NCI-H1694 treated with DMSO at 0.1 percent for 48 hours (cell line): ENCODE data around the gene INSYN1.
A peak's percentile ranks its signal among the peaks of the same experiment; 100 is the strongest.
"Not testable (repeated sequence)": the region's sequence is repeated elsewhere in the genome, so short reads cannot be mapped to it uniquely, and the experiment has no call there.

Experiments used
- DNase-seq: peaks from one replicate; lab custom pipeline; 2025; lab: John Stamatoyannopoulos, UW

INSYN1 gene

DNA sequence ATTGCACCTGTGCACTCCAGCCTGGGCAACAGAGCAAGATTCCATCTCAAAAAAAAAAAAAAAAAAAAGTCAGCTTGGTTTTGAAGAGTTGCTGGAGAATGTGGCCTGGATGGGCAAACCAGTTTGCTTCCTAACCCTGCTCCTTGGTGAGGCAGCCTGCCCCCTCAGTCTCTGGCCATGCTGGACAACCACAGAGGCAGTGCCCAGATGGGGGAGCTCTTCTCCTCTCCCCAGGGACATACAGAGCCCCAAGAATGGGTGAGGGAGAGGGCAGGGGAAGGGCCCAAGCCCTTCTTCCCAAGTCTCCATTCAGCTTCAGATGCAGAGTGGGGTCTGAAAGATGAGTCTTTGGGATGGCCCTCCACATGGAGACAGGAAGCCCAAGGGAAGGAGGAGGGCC lies 41.0 kb downstream of the INSYN1 start:
- no peak for DNase-seq

- DNase-seq = no peak
Measured at GRCh38 chr15:73711526-73711925, 41.6 kb downstream of the INSYN1 start.

DNA sequence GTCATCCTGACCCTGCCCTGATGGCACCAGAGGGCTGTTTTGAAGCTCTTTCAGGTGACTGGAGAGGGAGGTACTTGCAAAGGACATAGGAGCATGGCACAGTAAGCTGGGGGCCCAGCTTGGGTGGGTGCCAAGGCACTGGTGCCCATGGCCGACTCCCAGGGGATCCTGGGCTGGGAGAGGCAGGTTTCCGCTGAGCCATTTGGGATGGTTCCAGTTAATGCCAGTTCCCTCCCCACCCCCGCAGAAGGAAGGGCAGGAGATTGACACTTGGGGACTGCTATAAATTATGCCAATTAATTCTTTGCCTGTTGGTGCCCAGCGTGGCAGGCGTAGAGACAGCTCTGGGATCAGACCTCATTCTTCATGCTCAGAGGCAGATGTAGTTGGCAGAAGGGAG lies 42.8 kb downstream of the INSYN1 start:
- peak; percentile 1 for DNase-seq

- DNase-seq = no peak
Measured at GRCh38 chr15:73709686-73710085, 43.5 kb downstream of the INSYN1 start.

DNA sequence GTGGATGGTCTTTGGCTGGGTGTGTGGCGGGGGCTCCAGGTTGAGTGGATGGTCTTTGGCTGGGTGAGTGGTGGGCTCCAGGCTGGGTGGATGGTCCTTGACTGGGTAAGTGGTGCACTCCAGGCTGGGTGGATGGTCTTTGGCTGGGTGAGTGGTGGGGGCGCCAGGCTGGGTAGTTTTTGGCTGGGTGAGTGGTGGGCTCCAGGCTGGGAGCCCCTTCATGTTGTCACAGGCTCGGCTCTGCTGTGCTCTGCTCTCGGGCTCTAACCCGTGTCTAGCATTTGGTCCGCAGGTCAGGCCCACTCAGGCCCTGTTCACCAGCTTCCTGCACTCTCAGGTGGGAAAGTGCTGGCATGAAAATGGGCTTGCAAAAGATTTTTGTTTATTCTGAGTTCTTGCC lies 43.9 kb downstream of the INSYN1 start:
- no peak for DNase-seq

DNA sequence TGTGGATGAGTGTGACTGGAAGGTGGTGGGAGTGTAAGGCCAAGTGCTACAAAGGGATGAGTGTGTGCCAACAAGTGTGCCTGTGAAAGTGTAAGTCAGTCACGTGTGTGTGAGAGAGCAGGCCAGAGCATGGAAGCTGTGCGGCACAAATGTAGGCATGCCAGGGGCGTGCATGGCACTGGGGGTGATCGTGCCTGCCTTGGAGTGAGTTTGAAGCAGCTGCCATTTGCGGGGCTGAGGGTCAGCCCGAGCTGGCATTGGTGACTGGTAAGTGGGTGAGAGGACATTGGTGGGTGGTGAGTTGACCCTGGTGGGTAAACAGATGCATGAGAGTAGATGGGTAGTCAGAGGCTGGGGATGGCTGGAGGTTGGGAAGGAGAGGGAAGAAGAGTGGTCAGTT lies 44.5 kb downstream of the INSYN1 start:
- DNase-seq = no peak

DNA sequence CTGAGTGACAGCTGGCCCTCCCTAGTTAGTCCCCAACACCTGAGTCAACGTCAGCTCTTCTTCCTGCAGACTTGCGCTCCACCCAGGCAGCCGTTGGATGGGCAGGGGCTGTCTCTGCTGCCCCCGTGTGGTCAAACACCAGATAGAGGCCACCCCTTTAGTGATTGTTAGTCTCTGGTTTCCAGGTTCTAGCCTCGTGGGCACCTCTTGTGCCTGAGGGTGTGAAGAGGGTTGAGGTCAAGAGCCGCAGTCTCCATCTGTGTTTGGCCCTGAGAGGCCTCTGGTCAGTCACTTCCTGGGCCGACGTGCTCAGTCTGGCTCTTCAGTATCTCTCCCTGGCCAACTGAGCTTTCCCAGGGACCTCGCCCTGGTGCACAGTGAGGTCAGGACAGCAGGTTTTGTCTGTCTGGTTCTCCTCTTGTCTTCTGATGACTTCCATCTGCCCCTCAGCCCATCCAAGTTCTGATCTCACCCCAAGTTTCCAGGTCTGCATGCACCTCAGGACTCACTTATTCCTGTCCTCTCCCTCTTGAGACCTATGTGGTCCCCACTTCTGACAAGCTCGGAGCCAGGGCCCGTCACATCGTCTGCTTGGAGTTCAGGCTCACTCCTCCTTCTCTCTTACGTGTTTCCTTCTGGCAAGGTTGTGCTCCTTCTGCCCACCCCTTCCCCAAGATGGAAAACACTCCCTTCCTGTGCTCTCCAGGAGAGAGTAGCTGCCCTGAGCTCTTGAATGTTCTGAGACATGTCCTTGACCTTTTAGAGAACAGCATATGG lies 48.1 kb downstream of the INSYN1 start:
- peak; percentile 44 for DNase-seq

GRCh38 chr15:73704142-73704868 lies 48.8 kb downstream of the INSYN1 start:
- not testable (repeated sequence) for DNase-seq

GRCh38 chr15:73703601-73704000 lies 49.5 kb downstream of the INSYN1 start:
- peak; percentile 1 for DNase-seq

- not testable (repeated sequence) for DNase-seq
Measured at GRCh38 chr15:73702311-73703239, 50.6 kb downstream of the INSYN1 start.

GRCh38 chr15:73700041-73700842 lies 52.9 kb downstream of the INSYN1 start:
- peak; percentile 65 for DNase-seq

DNA sequence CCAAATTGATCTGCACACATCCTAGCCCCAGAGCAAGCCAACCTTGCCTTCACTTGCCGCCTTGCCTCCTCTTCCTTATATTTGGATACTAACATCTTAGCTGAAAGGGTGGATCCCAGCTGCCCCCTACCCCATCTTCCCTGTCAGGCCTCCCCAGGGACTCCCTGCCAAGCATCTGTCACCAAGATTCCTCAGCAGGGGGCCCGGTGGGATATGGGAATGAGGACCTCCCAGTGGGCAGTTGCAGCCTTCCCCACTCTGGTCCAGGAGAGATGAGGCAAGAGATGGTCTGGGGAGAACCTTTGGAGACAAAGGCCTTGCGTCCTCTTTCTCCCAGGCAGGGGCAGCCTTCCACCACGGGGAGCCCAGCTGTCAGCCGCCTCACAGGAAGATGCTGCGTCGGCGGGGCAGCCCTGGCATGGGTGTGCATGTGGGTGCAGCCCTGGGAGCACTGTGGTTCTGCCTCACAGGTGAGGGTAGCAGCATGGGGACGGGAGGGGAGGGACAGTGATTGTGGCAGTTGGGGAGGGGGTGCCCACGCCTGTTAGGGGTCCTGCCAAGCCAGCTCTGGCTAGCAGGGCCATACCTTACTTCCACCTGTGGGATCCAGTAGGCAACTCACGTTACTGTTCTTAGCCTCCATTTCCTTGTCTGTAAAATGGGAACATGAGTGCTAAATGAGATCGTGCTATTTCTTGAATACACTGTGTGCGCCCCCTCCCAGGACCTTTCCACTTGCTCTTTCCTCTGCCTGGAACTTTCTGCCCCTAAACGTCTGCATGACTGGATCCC lies 53.7 kb downstream of the INSYN1 start:
- DNase-seq = no peak

DNA sequence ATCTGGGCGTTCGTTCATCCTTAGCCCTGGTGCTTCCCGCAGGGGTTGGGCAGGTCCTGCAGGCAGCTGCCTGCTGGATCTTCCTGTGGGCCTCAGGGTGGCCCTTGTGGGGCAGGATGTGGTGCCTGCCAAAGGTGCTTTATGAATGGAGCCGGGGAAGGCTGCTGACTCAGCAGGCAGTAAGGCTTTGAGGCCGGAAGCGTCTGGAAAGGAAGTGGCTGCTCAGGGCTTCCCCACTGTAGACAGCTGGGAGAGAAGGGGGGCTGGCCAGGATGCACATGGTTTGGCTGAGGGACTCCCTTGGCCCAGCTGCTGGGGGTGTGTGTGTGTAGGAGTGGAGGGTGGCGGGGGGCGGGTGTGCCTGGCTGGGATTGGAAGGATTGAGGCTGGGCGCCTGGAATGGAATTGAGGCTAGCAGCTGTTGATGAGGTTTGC lies 56.1 kb downstream of the INSYN1 start:
- DNase-seq = peak; percentile 61

GRCh38 chr15:73696641-73697001 lies 56.5 kb downstream of the INSYN1 start:
- DNase-seq = no peak

DNA sequence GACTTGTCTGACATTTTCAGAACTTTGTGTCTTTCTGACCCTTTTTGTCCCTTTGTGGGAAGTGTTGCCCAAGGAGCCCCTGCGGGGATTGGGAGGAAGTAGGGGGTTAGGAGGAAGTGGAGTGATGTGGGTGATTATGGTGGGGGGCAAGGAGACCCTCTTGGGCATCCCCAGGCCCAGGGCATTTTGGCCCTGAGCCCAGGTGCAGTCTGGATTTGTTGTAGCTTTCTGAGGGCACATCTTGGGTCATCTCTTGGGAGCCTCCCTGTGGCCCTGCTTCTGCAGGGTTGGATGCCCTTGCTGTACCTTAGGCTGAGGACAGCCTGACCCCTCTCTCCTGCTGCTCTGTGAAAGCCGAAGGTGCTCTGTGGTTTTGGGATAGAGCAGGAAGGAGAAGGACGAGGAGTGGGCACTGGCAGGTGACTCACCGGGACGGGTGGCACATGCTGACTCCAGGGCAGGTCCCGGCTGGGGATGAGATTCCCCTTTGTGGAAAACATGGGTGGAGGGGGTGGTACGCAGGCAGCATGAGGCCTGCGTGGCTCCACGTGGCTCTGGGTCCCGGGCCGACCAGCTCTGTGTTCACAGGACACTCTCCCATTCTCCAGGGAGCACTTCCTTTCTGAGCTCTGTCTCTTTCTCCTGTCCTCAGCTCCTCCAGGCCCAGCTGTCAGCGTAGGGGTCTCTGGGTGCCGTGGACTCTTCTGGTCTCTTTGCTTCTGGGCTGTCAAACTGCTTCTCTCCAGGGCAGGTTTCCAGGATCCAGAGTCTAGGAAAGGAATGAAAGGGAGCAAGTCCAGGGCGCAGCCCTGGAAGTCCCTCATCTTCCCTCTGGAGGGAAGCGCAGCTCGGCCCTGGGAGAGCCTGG lies 57.1 kb downstream of the INSYN1 start:
- DNase-seq = no peak

- DNase-seq = no peak
Measured at GRCh38 chr15:73694419-73694818, 58.7 kb downstream of the INSYN1 start.

- DNase-seq = no peak
Measured at GRCh38 chr15:73691396-73691795, 61.8 kb downstream of the INSYN1 start.

GRCh38 chr15:73688455-73688854 lies 64.7 kb downstream of the INSYN1 start:
- no peak for DNase-seq

DNA sequence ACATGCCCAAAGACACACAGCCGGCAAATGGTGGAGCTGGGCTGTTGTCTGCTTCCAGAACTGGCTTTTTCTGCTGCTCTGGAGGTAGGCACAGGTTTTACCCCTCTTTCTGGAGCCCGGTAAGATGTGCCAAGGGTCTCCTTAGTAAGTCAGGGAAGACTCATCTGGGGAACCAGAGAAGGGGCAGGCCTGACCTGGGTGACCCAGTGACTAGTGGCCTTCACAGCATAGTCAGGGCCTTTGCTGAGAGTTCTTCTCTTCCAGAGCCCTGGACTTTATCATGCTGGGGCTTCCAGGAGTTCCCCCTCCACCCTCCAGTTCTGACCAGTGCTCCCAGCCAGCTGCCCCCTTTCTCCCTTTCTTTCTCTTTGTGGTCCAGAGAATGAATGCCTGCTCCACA lies 65.8 kb downstream of the INSYN1 start:
- DNase-seq = no peak

DNA sequence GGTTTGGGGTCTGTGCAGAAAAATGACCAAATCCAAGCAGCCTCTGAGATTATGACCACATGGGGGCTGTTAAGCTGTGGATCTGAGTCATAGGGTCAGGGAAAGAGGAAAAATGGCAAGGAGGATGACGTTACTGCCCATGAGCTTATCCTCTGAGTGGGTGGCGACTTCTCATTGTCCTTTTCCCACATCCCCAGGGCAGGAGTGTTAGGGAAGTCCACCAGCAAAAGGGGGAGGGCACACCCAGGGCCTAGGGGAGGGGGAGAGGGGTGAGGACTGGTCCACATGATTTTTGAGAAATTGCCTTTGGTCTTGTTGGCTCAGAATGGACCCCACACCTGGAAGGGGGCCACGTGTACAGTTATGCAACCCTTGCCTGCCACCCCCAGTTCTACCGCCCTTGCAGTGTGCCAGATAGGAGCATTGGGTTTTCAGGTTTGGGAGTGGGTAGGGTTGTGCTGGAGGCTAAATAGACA lies 66.3 kb downstream of the INSYN1 start:
- DNase-seq = no peak
